GM18867 (cell line): ENCODE measurements around the gene C13orf46.
"Not testable (repeated sequence)": the region's sequence is repeated elsewhere in the genome, so short reads cannot be mapped to it uniquely, and the experiment has no call there.

Experiments used
- ATAC-seq: cut with Tn5 transposase; IDR thresholded peaks from one replicate; pipeline ENCODE4 v1.9.1; 2021; ENCODE audit warnings: mild to moderate bottlenecking, moderate library complexity; ENCODE audit not compliant: unreplicated experiment

C13orf46 gene

GRCh38 chr13:113973218-113974164 is at the start of gene C13orf46:
TSS of gene C13orf46 (minus strand) at chr13:113974076. CDS start at chr13:113973997, 79 bp downstream.
- ATAC-seq: no peak

GRCh38 chr13:114022876-114023275 is 49.0 kb upstream of the C13orf46 start:
- no peak for ATAC-seq

GRCh38 chr13:114022309-114022669 is 48.4 kb upstream of the C13orf46 start:
- ATAC-seq: no peak

- no peak for ATAC-seq
Observed at GRCh38 chr13:114021464-114022308, 47.8 kb upstream of the C13orf46 start.

GRCh38 chr13:114020750-114021463 is 47.0 kb upstream of the C13orf46 start:
- no peak for ATAC-seq

GRCh38 chr13:114020134-114020533 is 46.3 kb upstream of the C13orf46 start:
- ATAC-seq: not testable (repeated sequence)

GRCh38 chr13:114019367-114019766 is 45.5 kb upstream of the C13orf46 start:
- no peak for ATAC-seq

- no peak for ATAC-seq
Observed at GRCh38 chr13:114018461-114019055, 44.7 kb upstream of the C13orf46 start.

- ATAC-seq: no peak
Observed at GRCh38 chr13:114017966-114018365, 44.1 kb upstream of the C13orf46 start.

GRCh38 chr13:114017028-114017630 is 43.3 kb upstream of the C13orf46 start:
- ATAC-seq: no peak

- ATAC-seq: no peak
Observed at GRCh38 chr13:114016321-114017027, 42.6 kb upstream of the C13orf46 start.

- ATAC-seq: no peak
Observed at GRCh38 chr13:114015969-114016295, 42.1 kb upstream of the C13orf46 start.

GRCh38 chr13:114015111-114015968 is 41.5 kb upstream of the C13orf46 start:
- no peak for ATAC-seq

- ATAC-seq: no peak
Observed at GRCh38 chr13:114013952-114014629, 40.2 kb upstream of the C13orf46 start.

- no peak for ATAC-seq
Observed at GRCh38 chr13:114013336-114013735, 39.5 kb upstream of the C13orf46 start.

- ATAC-seq: no peak
Observed at GRCh38 chr13:114012921-114013320, 39.0 kb upstream of the C13orf46 start.

GRCh38 chr13:114012141-114012540 is 38.3 kb upstream of the C13orf46 start:
- ATAC-seq: no peak

GRCh38 chr13:114011226-114011625 is 37.4 kb upstream of the C13orf46 start:
- ATAC-seq: no peak
